GM23338 (cell line): Measurements from ENCODE around the gene LSM12. TPM values are rescaled to one million over a fixed set of nuclear protein-coding genes. Genes with fewer than 3 reads are reported as not detected.

Experiments
- ATAC-seq: fragments of 200-7000 bp; cut with Tn5 transposase; 3 replicates; pipeline ENCODE4 v1.9.1; 2020
- DNase-seq: peaks from one replicate; pipeline ENCODE4 v3.0.0-alpha.2; 2015; ENCODE audit warnings: low spot score
- H2AFZ ChIP-seq: fragments of 200-600 bp; sonication (generic); 2 replicates; pipeline ENCODE4 v1.8.0; 2016; ENCODE audit warnings: antibody characterized with exemption, mild to moderate bottlenecking, moderate library complexity
- H3F3A ChIP-seq: fragments of 200-600 bp; sonication (generic); replicated peaks from 2 replicates; pipeline ENCODE4 v1.8.0; 2017; ENCODE audit warnings: antibody characterized with exemption, mixed run types, low read depth
- H3K27ac ChIP-seq: fragments of 200-600 bp; sonication (generic); 2 replicates; pipeline ENCODE4 v1.6.1; 2016; ENCODE audit warnings: low read depth
- H3K27me3 ChIP-seq: fragments of 200-600 bp; sonication (generic); 2 replicates; pipeline ENCODE4 v1.8.0; 2016; ENCODE audit warnings: mild to moderate bottlenecking, mixed run types, moderate library complexity; ENCODE audit not compliant: insufficient read depth
- H3K36me3 ChIP-seq: fragments of 200-600 bp; sonication (generic); 2 replicates; pipeline ENCODE4 v1.8.0; 2016; ENCODE audit warnings: mild to moderate bottlenecking; ENCODE audit not compliant: insufficient read depth
- H3K4me1 ChIP-seq: fragments of 200-600 bp; sonication (generic); 2 replicates; pipeline ENCODE4 v1.8.0; 2016; ENCODE audit warnings: mild to moderate bottlenecking, moderate library complexity; ENCODE audit not compliant: insufficient read depth
- H3K4me2 ChIP-seq: fragments of 200-600 bp; sonication (generic); 2 replicates; pipeline ENCODE4 v1.7.1; 2017; ENCODE audit warnings: mixed run types
- H3K4me3 ChIP-seq: fragments of 200-600 bp; sonication (generic); 2 replicates; pipeline ENCODE4 v1.6.1; 2016; ENCODE audit warnings: mixed run types
- H3K79me2 ChIP-seq: fragments of 200-600 bp; sonication (generic); replicated peaks from 2 replicates; pipeline ENCODE4 v1.8.0; 2017; ENCODE audit warnings: mild to moderate bottlenecking; ENCODE audit not compliant: insufficient read depth
- H3K9me2 ChIP-seq: fragments of 200-600 bp; sonication (generic); 2 replicates; pipeline ENCODE4 v1.8.0; 2017; ENCODE audit not compliant: insufficient read depth
- H4K20me1 ChIP-seq: fragments of 200-600 bp; sonication (generic); replicated peaks from 2 replicates; pipeline ENCODE4 v1.8.0; 2017; ENCODE audit warnings: mild to moderate bottlenecking; ENCODE audit not compliant: insufficient read depth
- H3K27ac Mint-ChIP-seq: 2 replicates; pipeline ENCODE4 v1.8.0; 2020; ENCODE audit warnings: inconsistent platforms, mild to moderate bottlenecking, moderate library complexity, mixed read lengths
- H3K27me3 Mint-ChIP-seq: 3 replicates; pipeline ENCODE4 v1.8.0; 2022; ENCODE audit warnings: low read depth, mild to moderate bottlenecking, moderate library complexity, mixed read lengths, inconsistent platforms; ENCODE audit not compliant: insufficient read depth, poor library complexity
- H3K36me3 Mint-ChIP-seq: 3 replicates; pipeline ENCODE4 v1.8.0; 2021; ENCODE audit warnings: low read depth, mild to moderate bottlenecking, inconsistent platforms, moderate library complexity, mixed read lengths
- H3K4me1 Mint-ChIP-seq: 3 replicates; pipeline ENCODE4 v1.8.0; 2020; ENCODE audit warnings: mild to moderate bottlenecking, inconsistent platforms, mixed read lengths
- H3K4me3 Mint-ChIP-seq: 3 replicates; pipeline ENCODE4 v1.8.0; 2021; ENCODE audit warnings: moderate library complexity, mild to moderate bottlenecking, inconsistent platforms, mixed read lengths
- H3K9me3 Mint-ChIP-seq: 3 replicates; pipeline ENCODE4 v1.8.0; 2020; ENCODE audit warnings: moderate library complexity, mild to moderate bottlenecking, inconsistent platforms, mixed read lengths
- CREB1 ChIP-seq: fragments of 250-450 bp; sonication (Bioruptor Pico); IDR thresholded peaks from 2 replicates; pipeline ENCODE4 v1.5.0; 2020; ENCODE audit warnings: low read depth, mild to moderate bottlenecking, moderate library complexity
- CTCF ChIP-seq, 2 experiments: fragments of 200-600 bp in 1 of 2; sonication (generic) in 1 of 2; conservative IDR thresholded peaks; 2 replicates each; pipeline versions ENCODE4 v1.5.1 to v1.6.1; 2016 to 2017; ENCODE audit warnings: antibody characterized with exemption in 2 of 2, low read depth in 2 of 2, mild to moderate bottlenecking in 2 of 2, moderate library complexity in 1 of 2
- ETS1 ChIP-seq: IDR thresholded peaks from 2 replicates; pipeline ENCODE4 v1.6.1; 2016; ENCODE audit warnings: antibody characterized with exemption
- EZH2 ChIP-seq: fragments of 200-600 bp; sonication (generic); IDR thresholded peaks from one replicate; pipeline ENCODE4 v1.8.0; 2017; ENCODE audit warnings: antibody characterized with exemption, mild to moderate bottlenecking, low read depth; ENCODE audit not compliant: unreplicated experiment
- EZH2phosphoT487 ChIP-seq: fragments of 200-600 bp; sonication (generic); IDR thresholded peaks from one replicate; pipeline ENCODE4 v1.8.1; 2018; ENCODE audit warnings: antibody characterized with exemption; ENCODE audit not compliant: unreplicated experiment
- JUNB ChIP-seq: IDR thresholded peaks from one replicate; pipeline ENCODE4 v1.6.1; 2016; ENCODE audit warnings: antibody characterized with exemption; ENCODE audit not compliant: unreplicated experiment
- NANOG ChIP-seq: IDR thresholded peaks from 2 replicates; pipeline ENCODE4 v1.6.1; 2016; ENCODE audit warnings: antibody characterized with exemption, borderline replicate concordance
- POLR2AphosphoS5 ChIP-seq: IDR thresholded peaks from 2 replicates; pipeline ENCODE4 v1.6.1; 2016; ENCODE audit warnings: antibody characterized with exemption, low read depth
- STAT1 ChIP-seq: IDR thresholded peaks from one replicate; pipeline ENCODE4 v1.6.1; 2016; ENCODE audit warnings: antibody characterized with exemption; ENCODE audit not compliant: unreplicated experiment
- ZNF114 ChIP-seq: fragments of 250-450 bp; sonication (Bioruptor Pico); IDR thresholded peaks from 2 replicates; pipeline ENCODE4 v1.5.0; 2020; ENCODE audit warnings: mild to moderate bottlenecking, moderate library complexity
- ZNF331 ChIP-seq: fragments of 250-450 bp; sonication (Bioruptor Pico); IDR thresholded peaks from 2 replicates; pipeline ENCODE4 v1.5.0; 2020; ENCODE audit warnings: low read depth, mild to moderate bottlenecking, moderate library complexity
- ZNF462 ChIP-seq: fragments of 250-450 bp; sonication (Bioruptor Pico); IDR thresholded peaks from 2 replicates; pipeline ENCODE4 v1.5.0; 2020; ENCODE audit warnings: mild to moderate bottlenecking, moderate library complexity
- polyA plus RNA-seq: library from polyadenylated mRNA; unstranded; fragments of >200 nt; fragmentation: Nextera tagmentation; extraction: Ambion mirVana; gene quantifications from 2 replicates; pipeline ENCODE4 v1.2.1, GENCODE V29; 2016
- total RNA-seq: library from RNA; depleted of rRNA; stranded (reverse); fragments of >200 nt; shearing (Covaris generic); gene quantifications from 2 replicates; pipeline ENCODE4 v1.2.3, GENCODE V29; 2014
- TF ChIP-seq, protein P1 (sequence below): IDR thresholded peaks from one replicate; pipeline ENCODE4 v1.6.1; 2018; ENCODE audit warnings: antibody characterized with exemption; ENCODE audit not compliant: unreplicated experiment

The LSM12 gene
- total and polyA plus RNA-seq, 2 experiments from 2014 or later = 72.7 to 241 TPM

DNA sequence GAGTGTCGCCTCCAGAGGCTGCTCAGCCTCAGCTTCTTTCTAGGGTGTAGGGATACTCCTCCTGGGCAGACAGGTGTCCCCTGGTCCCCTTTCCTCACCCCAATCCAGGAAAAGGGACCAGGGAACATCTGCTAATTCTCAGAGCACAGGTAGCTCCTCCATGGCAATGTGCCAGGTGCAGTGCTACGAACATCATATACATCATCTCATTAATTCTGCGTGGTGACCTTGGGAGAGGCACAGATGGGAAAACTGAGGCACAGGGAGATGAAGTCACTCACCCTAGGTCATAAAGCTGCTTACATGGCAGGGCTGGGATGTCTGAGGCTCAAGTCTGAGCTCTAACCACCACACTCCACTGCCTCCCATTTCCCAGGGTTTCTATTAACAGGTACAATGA lies 45.3 kb upstream of the LSM12 start:
- Mint-ChIP-seq H3K36me3 (peaks cover under 1% of the 10 kb centered on the region; the same call in 1 of the 3 replicates), H3K27ac (no peak overlapping the region), H3K27me3 (peaks cover 5% of the 10 kb centered on the region), H3K4me3 (peak overlapping the region; percentile 48; the same call in 1 of the 3 replicates), H3K4me1 (peaks cover 49% of the 10 kb centered on the region), H3K9me3 (no peaks in the 10 kb centered on the region)
- peaks cover 33% of the 10 kb centered on the region for H3K4me1 ChIP-seq
- H3K27ac ChIP-seq = no peak overlapping the region; the same call in 1 of the 2 replicates
- no peaks in the 10 kb centered on the region for H3K36me3 ChIP-seq
- peak overlapping the region; percentile 77 for H3K4me2 ChIP-seq
- no peaks in the 10 kb centered on the region for H3K27me3 ChIP-seq
- peaks cover 8% of the 10 kb centered on the region for H3K79me2 ChIP-seq
- DNase-seq (no peak), ATAC-seq (no peak)
- peaks cover 18% of the 10 kb centered on the region; the same call in 1 of the 2 replicates for H3F3A ChIP-seq
- peaks cover 3% of the 10 kb centered on the region; the same call in 1 of the 2 replicates for H4K20me1 ChIP-seq
- H3K9me2 ChIP-seq = no peaks in the 10 kb centered on the region
- TF ChIP-seq CREB1 = no peak
- TF ChIP-seq ZNF114 (CRISPR knock-in tag) = no peak
- no peak for TF ChIP-seq ETS1
- no peak for TF ChIP-seq CTCF (conservative IDR thresholded peaks at IDR 0.05; ENCODE audit: low read depth in 2 of 2)
- no peak for TF ChIP-seq ZNF331 (CRISPR knock-in tag)
- no peak for TF ChIP-seq EZH2phosphoT487
- no peak for TF ChIP-seq EZH2
- TF ChIP-seq JUNB = no peak
- no peak for TF ChIP-seq NANOG
- no peak for TF ChIP-seq POLR2AphosphoS5
- TF ChIP-seq, protein P1, sequence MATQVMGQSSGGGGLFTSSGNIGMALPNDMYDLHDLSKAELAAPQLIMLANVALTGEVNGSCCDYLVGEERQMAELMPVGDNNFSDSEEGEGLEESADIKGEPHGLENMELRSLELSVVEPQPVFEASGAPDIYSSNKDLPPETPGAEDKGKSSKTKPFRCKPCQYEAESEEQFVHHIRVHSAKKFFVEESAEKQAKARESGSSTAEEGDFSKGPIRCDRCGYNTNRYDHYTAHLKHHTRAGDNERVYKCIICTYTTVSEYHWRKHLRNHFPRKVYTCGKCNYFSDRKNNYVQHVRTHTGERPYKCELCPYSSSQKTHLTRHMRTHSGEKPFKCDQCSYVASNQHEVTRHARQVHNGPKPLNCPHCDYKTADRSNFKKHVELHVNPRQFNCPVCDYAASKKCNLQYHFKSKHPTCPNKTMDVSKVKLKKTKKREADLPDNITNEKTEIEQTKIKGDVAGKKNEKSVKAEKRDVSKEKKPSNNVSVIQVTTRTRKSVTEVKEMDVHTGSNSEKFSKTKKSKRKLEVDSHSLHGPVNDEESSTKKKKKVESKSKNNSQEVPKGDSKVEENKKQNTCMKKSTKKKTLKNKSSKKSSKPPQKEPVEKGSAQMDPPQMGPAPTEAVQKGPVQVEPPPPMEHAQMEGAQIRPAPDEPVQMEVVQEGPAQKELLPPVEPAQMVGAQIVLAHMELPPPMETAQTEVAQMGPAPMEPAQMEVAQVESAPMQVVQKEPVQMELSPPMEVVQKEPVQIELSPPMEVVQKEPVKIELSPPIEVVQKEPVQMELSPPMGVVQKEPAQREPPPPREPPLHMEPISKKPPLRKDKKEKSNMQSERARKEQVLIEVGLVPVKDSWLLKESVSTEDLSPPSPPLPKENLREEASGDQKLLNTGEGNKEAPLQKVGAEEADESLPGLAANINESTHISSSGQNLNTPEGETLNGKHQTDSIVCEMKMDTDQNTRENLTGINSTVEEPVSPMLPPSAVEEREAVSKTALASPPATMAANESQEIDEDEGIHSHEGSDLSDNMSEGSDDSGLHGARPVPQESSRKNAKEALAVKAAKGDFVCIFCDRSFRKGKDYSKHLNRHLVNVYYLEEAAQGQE = no peak
- no peak for TF ChIP-seq STAT1
- no peak for TF ChIP-seq ZNF462 (CRISPR knock-in tag)
- peak overlapping the region; percentile 54 for H3K4me3 ChIP-seq
- no peak overlapping the region for H2AFZ ChIP-seq
